Panc1 (cell line): ENCODE data around the gene DNASE1L2. TPM values are rescaled to one million over a fixed set of nuclear protein-coding genes. Genes with fewer than 3 reads are reported as not detected.

ENCODE experiments used
- ATAC-seq: fragments of 200-7000 bp; cut with Tn5 transposase; 2 replicates; pipeline ENCODE4 v1.9.1; 2020; ENCODE audit warnings: mild to moderate bottlenecking, moderate library complexity
- BruUV-seq: library from RNA; stranded (reverse); fragments of 400-500 nt; replicated peaks from 2 replicates; lab custom pipeline; 2021; lab: Mats Ljungman, UMichigan
- CTCF ChIA-PET: fragments of 300-600 bp; sonication (Branson Sonifier 250); formaldehyde crosslinking; loops from one replicate; lab custom pipeline; 2022; ENCODE audit warnings: antibody characterized with exemption; lab: Charles Lee
- POLR2A ChIA-PET: fragments of 300-600 bp; sonication (Branson Sonifier 250); formaldehyde crosslinking; loops from one replicate; lab custom pipeline; 2022; ENCODE audit warnings: antibody characterized with exemption; lab: Charles Lee
- DNase-seq: peaks from one replicate; pipeline ENCODE4 v3.0.0-alpha.2; 2010; ENCODE audit warnings: low read depth, low spot score
- H3K27ac ChIP-seq: 2 replicates; pipeline ENCODE4 v1.5.1; 2011; ENCODE audit warnings: mild to moderate bottlenecking, low read length, inconsistent platforms
- H3K27me3 ChIP-seq: fragments of 200-500 bp; sonication (Bioruptor generic); 2 replicates; pipeline ENCODE4 v1.6.0; 2014; ENCODE audit warnings: low read length, inconsistent platforms; ENCODE audit not compliant: control insufficient read depth, insufficient read depth
- H3K36me3 ChIP-seq: fragments of 200-500 bp; sonication (Bioruptor generic); 2 replicates; pipeline ENCODE4 v1.5.1; 2014; ENCODE audit warnings: inconsistent platforms, mild to moderate bottlenecking, low read length, moderate library complexity; ENCODE audit not compliant: control insufficient read depth, insufficient read depth
- H3K4me1 ChIP-seq: 2 replicates; pipeline ENCODE4 v1.5.1; 2011; ENCODE audit warnings: inconsistent platforms, mild to moderate bottlenecking, low read length, moderate library complexity; ENCODE audit not compliant: control insufficient read depth, insufficient read depth
- H3K4me3 ChIP-seq, 2 experiments: 2 replicates each; pipeline ENCODE4 v1.5.1; 2011 to 2012; ENCODE audit warnings: low read depth in 2 of 2, low read length in 2 of 2, mild to moderate bottlenecking in 2 of 2, inconsistent platforms in 1 of 2, moderate library complexity in 1 of 2
- H3K9me3 ChIP-seq: fragments of 200-500 bp; sonication (Bioruptor generic); 2 replicates; pipeline ENCODE4 v1.5.1; 2014; ENCODE audit warnings: low read depth, mild to moderate bottlenecking, inconsistent platforms, low read length, moderate library complexity; ENCODE audit not compliant: control insufficient read depth, insufficient read depth
- POLR2AphosphoS5 ChIP-seq: IDR thresholded peaks from 2 replicates; pipeline ENCODE4 v1.6.1; 2012; ENCODE audit warnings: mild to moderate bottlenecking, low read depth, low read length, moderate library complexity
- SIN3A ChIP-seq: IDR thresholded peaks from 2 replicates; pipeline ENCODE4 v1.6.1; 2012; ENCODE audit warnings: low read depth, mild to moderate bottlenecking, low read length, moderate library complexity, borderline replicate concordance; ENCODE audit not compliant: insufficient read depth
- TCF7L2 ChIP-seq: IDR thresholded peaks from 2 replicates; pipeline ENCODE4 v1.6.1; 2011; ENCODE audit warnings: mild to moderate bottlenecking, low read depth, low read length, inconsistent platforms
- in situ Hi-C: cut with HindIII; loops from 2 replicates; pipeline ENCODE4 v1.10.0; 2016; ENCODE audit warnings: low sequenced_read_pairs, low pct_unique_long_range_greater_than_20kb
- intact Hi-C: fragments of 100-400 bp; cut with micrococcal nuclease; formaldehyde crosslinking; loops from one replicate; pipeline ENCODE4 v1.10.0; 2022; ENCODE audit not compliant: unreplicated experiment
- total RNA-seq: library from RNA; stranded (reverse); gene quantifications from one replicate; pipeline ENCODE4 v1.2.1, GENCODE V29; 2021; ENCODE audit not compliant: unreplicated experiment
- TF ChIP-seq, protein P1 (sequence below): fragments of 450-650 bp; IDR thresholded peaks from 2 replicates; pipeline ENCODE4 v1.5.1; 2017; ENCODE audit warnings: mild to moderate bottlenecking
- TF ChIP-seq, protein P2 (sequence below), 2 experiments: IDR thresholded peaks; 2 replicates each; pipeline ENCODE4 v1.6.1; 2011 to 2012; ENCODE audit warnings: low read depth in 2 of 2, control low read depth in 1 of 2, low read length in 1 of 2, mild to moderate bottlenecking in 1 of 2, moderate library complexity in 1 of 2; ENCODE audit not compliant: insufficient read depth in 1 of 2

Gene DNASE1L2
- total RNA-seq, 1 experiment from 2014 or later, result 4.4 TPM

DNA sequence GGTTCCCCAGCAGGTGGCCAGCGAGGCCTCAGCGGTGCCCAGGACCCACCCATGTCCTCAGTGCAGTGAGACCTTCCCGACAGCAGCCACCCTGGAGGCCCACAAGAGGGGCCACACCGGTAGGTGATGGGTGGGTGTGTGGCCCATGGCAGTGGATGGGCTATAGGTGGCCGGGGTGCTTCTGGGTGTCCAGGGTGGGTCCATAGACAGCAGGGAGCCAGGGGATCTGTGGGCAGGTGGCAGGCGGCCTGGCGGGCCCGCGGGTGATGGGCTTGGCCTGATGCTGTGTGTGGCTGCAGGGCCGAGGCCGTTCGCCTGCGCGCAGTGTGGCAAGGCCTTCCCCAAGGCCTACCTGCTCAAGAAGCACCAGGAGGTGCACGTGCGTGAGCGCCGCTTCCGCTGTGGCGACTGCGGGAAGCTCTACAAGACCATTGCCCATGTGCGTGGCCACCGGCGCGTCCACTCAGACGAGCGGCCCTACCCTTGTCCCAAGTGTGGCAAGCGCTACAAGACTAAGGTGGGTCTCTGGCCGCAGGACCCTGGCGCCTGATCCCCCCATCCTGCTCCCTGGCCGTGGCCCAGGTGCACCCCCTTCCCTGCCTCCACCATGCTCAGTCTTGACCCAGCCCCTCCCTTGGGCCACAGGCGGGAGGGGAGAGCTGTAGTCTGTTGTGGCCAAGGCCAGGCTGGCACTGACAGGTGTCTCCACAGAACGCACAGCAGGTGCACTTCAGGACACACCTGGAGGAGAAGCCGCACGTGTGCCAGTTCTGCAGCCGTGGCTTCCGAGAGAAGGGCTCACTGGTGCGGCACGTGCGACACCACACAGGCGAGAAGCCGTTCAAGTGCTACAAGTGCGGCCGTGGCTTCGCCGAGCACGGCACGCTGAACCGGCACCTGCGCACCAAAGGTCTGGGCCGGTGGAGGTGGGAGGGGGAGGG lies 2.1 kb upstream of the DNASE1L2 start:
- CTCF ChIA-PET, result no interaction called here
- H3K4me1 ChIP-seq, result peaks cover 5% of the 10 kb centered on the region
- no peaks in the 10 kb centered on the region for H3K9me3 ChIP-seq
- intact Hi-C loops (no loop called here), in situ Hi-C loops (no loop called here)
- no peaks in the 10 kb centered on the region for H3K27me3 ChIP-seq
- POLR2A ChIA-PET, result no interaction called here
- no peak overlapping the region for H3K4me3 ChIP-seq
- TF ChIP-seq, protein P1, sequence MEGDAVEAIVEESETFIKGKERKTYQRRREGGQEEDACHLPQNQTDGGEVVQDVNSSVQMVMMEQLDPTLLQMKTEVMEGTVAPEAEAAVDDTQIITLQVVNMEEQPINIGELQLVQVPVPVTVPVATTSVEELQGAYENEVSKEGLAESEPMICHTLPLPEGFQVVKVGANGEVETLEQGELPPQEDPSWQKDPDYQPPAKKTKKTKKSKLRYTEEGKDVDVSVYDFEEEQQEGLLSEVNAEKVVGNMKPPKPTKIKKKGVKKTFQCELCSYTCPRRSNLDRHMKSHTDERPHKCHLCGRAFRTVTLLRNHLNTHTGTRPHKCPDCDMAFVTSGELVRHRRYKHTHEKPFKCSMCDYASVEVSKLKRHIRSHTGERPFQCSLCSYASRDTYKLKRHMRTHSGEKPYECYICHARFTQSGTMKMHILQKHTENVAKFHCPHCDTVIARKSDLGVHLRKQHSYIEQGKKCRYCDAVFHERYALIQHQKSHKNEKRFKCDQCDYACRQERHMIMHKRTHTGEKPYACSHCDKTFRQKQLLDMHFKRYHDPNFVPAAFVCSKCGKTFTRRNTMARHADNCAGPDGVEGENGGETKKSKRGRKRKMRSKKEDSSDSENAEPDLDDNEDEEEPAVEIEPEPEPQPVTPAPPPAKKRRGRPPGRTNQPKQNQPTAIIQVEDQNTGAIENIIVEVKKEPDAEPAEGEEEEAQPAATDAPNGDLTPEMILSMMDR, result no peak
- no peak for ATAC-seq
- BruUV-seq, result no TSS peak
- no peak overlapping the region for H3K27ac ChIP-seq
- DNase-seq, result no peak
- H3K36me3 ChIP-seq, result no peaks in the 10 kb centered on the region; the same call in 1 of the 2 replicates

DNA sequence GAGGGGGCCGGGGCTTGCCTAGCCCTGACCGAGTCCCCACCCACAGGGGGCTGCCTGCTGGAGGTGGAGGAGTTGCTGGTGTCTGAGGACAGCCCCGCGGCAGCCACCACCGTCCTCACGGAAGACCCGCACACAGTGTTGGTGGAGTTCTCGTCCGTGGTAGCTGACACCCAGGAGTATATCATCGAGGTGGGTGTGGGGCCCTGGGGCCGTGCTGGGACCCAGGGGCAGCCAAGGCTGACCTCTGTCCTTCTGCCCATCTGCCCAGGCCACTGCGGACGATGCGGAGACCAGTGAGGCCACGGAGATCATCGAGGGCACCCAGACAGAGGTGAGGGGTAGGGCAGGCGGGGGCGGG lies 1.5 kb upstream of the DNASE1L2 start:
- intact Hi-C loops (no loop called here), in situ Hi-C loops (no loop called here)
- TF ChIP-seq, protein P2, sequence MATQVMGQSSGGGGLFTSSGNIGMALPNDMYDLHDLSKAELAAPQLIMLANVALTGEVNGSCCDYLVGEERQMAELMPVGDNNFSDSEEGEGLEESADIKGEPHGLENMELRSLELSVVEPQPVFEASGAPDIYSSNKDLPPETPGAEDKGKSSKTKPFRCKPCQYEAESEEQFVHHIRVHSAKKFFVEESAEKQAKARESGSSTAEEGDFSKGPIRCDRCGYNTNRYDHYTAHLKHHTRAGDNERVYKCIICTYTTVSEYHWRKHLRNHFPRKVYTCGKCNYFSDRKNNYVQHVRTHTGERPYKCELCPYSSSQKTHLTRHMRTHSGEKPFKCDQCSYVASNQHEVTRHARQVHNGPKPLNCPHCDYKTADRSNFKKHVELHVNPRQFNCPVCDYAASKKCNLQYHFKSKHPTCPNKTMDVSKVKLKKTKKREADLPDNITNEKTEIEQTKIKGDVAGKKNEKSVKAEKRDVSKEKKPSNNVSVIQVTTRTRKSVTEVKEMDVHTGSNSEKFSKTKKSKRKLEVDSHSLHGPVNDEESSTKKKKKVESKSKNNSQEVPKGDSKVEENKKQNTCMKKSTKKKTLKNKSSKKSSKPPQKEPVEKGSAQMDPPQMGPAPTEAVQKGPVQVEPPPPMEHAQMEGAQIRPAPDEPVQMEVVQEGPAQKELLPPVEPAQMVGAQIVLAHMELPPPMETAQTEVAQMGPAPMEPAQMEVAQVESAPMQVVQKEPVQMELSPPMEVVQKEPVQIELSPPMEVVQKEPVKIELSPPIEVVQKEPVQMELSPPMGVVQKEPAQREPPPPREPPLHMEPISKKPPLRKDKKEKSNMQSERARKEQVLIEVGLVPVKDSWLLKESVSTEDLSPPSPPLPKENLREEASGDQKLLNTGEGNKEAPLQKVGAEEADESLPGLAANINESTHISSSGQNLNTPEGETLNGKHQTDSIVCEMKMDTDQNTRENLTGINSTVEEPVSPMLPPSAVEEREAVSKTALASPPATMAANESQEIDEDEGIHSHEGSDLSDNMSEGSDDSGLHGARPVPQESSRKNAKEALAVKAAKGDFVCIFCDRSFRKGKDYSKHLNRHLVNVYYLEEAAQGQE (IDR thresholded peaks at IDR 0.05; ENCODE audit: insufficient read depth in 1 of 2, low read depth in 2 of 2, low read length in 1 of 2), result no peak
- TF ChIP-seq POLR2AphosphoS5 (no peak), TCF7L2 (no peak), SIN3A (no peak)
- TF ChIP-seq, protein P1, result no peak
- peaks cover 8% of the 10 kb centered on the region for H3K4me1 ChIP-seq
- no peaks in the 10 kb centered on the region for H3K27me3 ChIP-seq
- DNase-seq (no peak), ATAC-seq (no peak)
- no peak overlapping the region for H3K27ac ChIP-seq
- ChIA-PET CTCF (no interaction called here), POLR2A (no interaction called here)
- H3K36me3 ChIP-seq, result no peaks in the 10 kb centered on the region; the same call in 1 of the 2 replicates
- H3K4me3 ChIP-seq, result no peak overlapping the region
- no peaks in the 10 kb centered on the region for H3K9me3 ChIP-seq
- BruUV-seq, result no TSS peak
